Endothelial cell of umbilical vein (primary cell): Measurements from ENCODE around the gene STX4.

ENCODE experiments used
- EZH2 ChIP-seq: IDR thresholded peaks from 2 replicates; pipeline ENCODE4 v1.6.1; 2012; ENCODE audit warnings: borderline replicate concordance, low read depth, mild to moderate bottlenecking, moderate library complexity, low read length, inconsistent platforms; ENCODE audit not compliant: severe bottlenecking
- FOS ChIP-seq: IDR thresholded peaks from 2 replicates; pipeline ENCODE4 v1.6.1; 2011; ENCODE audit warnings: mild to moderate bottlenecking, low read length, moderate library complexity, borderline replicate concordance; ENCODE audit not compliant: insufficient read depth
- GATA2 ChIP-seq: IDR thresholded peaks from 2 replicates; pipeline ENCODE4 v1.7.0; 2011; ENCODE audit warnings: low read depth, mild to moderate bottlenecking, moderate library complexity, mixed read lengths, low read length; ENCODE audit not compliant: insufficient read length, insufficient read depth
- MAX ChIP-seq: IDR thresholded peaks from 2 replicates; pipeline ENCODE4 v1.6.1; 2011; ENCODE audit not compliant: insufficient read depth, insufficient read length
- MYC ChIP-seq: IDR thresholded peaks from one replicate; pipeline ENCODE4 v1.6.1; 2011; ENCODE audit warnings: mild to moderate bottlenecking, low read depth, low read length
- POLR2A ChIP-seq: IDR thresholded peaks from 2 replicates; pipeline ENCODE4 v1.6.1; 2012; ENCODE audit warnings: low read depth, mild to moderate bottlenecking, control low read depth, low read length
- POLR2AphosphoS5 ChIP-seq: IDR thresholded peaks from 2 replicates; pipeline ENCODE4 v1.6.1; 2012; ENCODE audit warnings: low read depth, mild to moderate bottlenecking, control low read depth, low read length, moderate library complexity; ENCODE audit not compliant: insufficient read depth
- TF ChIP-seq, protein P1 (sequence below), 2 donors: IDR thresholded peaks; 1 replicate in 1 of 2; 2 replicates in 1 of 2; pipeline ENCODE4 v1.5.1; 2011; ENCODE audit warnings: low read length in 2 of 2, mild to moderate bottlenecking in 2 of 2, moderate library complexity in 2 of 2, control low read depth in 1 of 2, inconsistent platforms in 1 of 2, low read depth in 1 of 2; ENCODE audit not compliant: insufficient read depth in 1 of 2; ENCODE audit errors: extremely low read depth in 1 of 2

DNA sequence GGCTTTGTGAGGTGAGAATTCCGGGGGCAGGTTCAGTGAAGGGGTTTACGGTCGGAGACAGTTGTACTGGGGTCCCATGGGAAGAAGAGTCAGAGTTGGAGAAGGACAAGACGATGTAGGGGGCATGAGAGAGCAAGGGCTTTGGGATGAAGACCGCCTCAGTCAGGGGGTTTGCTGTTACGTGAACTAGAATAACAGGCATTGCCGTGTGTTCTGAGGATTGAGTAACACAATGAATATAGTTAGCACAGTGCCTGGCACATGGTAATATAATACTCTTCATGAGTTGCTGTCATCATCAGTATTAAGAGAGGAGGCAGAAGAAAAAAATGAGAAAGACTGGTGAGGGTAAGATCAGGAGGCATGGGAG lies 41.4 kb downstream of the STX4 start:
- TF ChIP-seq, protein P1, sequence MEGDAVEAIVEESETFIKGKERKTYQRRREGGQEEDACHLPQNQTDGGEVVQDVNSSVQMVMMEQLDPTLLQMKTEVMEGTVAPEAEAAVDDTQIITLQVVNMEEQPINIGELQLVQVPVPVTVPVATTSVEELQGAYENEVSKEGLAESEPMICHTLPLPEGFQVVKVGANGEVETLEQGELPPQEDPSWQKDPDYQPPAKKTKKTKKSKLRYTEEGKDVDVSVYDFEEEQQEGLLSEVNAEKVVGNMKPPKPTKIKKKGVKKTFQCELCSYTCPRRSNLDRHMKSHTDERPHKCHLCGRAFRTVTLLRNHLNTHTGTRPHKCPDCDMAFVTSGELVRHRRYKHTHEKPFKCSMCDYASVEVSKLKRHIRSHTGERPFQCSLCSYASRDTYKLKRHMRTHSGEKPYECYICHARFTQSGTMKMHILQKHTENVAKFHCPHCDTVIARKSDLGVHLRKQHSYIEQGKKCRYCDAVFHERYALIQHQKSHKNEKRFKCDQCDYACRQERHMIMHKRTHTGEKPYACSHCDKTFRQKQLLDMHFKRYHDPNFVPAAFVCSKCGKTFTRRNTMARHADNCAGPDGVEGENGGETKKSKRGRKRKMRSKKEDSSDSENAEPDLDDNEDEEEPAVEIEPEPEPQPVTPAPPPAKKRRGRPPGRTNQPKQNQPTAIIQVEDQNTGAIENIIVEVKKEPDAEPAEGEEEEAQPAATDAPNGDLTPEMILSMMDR (IDR thresholded peaks at IDR 0.05; ENCODE audit: extremely low read depth in 1 of 2, insufficient read depth in 1 of 2, low read depth in 1 of 2, low read length in 2 of 2): no peak
- TF ChIP-seq POLR2A: no peak
- TF ChIP-seq MAX: no peak
- no peak for TF ChIP-seq POLR2AphosphoS5
- TF ChIP-seq EZH2: no peak
- TF ChIP-seq FOS: no peak
- no peak for TF ChIP-seq MYC
- no peak for TF ChIP-seq GATA2
